ENCODE results near the gene RC3H2.

DNA sequence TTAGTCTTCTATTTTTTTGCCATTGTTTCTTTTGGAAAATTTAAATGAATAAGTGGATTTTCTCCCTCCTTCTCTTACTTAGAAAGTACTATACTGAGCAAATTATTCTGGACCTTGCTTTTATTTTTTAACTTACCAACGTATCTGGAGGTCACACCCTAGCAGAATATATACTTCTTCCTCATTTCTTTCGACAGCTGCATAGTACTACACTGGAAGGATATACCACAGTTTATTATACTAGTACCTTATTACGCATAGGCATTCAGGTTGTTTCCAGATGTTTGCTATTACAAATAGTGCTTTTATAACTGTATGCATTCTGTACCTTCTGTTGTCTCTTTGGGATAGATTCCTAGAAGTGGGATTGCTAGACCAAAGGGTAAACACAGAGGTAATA lies 16.7 kb downstream of the RC3H2 start:
- TF ChIP-seq POLR2A (IDR thresholded peaks at IDR 0.05; ENCODE audit: low read length) (no peak), GATA1 (IDR thresholded peaks at IDR 0.05; ENCODE audit: low read depth, low read length) (no peak)
